Astrocyte of the spinal cord (primary cell): Measurements from ENCODE around the gene SLC35F2.

ENCODE experiments used
- DNase-seq: peaks from one replicate; pipeline ENCODE4 v3.0.0; 2011; ENCODE audit warnings: low read depth, low spot score
- H3K4me3 ChIP-seq: 2 replicates; pipeline ENCODE4 v1.5.1; 2011; ENCODE audit warnings: low read depth, mild to moderate bottlenecking, low read length, moderate library complexity
- in situ Hi-C: cut with HindIII; loops from 2 replicates; pipeline ENCODE4 v1.10.0; 2017; ENCODE audit warnings: low sequenced_read_pairs
- TF ChIP-seq, protein P1 (sequence below): IDR thresholded peaks from 2 replicates; pipeline ENCODE4 v1.5.1; 2012; ENCODE audit warnings: low read depth, mild to moderate bottlenecking, low read length, inconsistent platforms

The SLC35F2 gene

DNA sequence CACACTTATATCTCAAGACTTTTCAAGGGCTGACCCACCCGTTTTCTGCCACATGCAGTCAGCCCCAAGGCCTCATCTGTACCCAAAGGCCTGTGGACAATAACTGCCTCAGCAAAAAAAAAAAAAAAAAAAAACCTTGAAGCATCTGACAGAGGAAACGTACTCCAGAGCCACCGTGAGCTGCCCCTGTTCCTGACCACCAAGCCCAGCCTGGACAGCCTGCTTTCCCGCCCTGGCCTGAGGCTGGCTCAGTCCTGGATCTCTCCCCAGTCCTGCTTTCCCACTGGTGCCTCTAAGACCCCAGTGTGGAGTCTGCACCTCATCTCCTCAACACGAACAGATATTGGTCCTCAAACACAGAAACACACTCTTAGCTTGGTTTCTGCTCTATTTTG, 66.5 kb downstream of the SLC35F2 start:
- H3K4me3 ChIP-seq = no peak overlapping the region
- in situ Hi-C loops = no loop called here
- TF ChIP-seq, protein P1, sequence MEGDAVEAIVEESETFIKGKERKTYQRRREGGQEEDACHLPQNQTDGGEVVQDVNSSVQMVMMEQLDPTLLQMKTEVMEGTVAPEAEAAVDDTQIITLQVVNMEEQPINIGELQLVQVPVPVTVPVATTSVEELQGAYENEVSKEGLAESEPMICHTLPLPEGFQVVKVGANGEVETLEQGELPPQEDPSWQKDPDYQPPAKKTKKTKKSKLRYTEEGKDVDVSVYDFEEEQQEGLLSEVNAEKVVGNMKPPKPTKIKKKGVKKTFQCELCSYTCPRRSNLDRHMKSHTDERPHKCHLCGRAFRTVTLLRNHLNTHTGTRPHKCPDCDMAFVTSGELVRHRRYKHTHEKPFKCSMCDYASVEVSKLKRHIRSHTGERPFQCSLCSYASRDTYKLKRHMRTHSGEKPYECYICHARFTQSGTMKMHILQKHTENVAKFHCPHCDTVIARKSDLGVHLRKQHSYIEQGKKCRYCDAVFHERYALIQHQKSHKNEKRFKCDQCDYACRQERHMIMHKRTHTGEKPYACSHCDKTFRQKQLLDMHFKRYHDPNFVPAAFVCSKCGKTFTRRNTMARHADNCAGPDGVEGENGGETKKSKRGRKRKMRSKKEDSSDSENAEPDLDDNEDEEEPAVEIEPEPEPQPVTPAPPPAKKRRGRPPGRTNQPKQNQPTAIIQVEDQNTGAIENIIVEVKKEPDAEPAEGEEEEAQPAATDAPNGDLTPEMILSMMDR = no peak
- DNase-seq = no peak

DNA sequence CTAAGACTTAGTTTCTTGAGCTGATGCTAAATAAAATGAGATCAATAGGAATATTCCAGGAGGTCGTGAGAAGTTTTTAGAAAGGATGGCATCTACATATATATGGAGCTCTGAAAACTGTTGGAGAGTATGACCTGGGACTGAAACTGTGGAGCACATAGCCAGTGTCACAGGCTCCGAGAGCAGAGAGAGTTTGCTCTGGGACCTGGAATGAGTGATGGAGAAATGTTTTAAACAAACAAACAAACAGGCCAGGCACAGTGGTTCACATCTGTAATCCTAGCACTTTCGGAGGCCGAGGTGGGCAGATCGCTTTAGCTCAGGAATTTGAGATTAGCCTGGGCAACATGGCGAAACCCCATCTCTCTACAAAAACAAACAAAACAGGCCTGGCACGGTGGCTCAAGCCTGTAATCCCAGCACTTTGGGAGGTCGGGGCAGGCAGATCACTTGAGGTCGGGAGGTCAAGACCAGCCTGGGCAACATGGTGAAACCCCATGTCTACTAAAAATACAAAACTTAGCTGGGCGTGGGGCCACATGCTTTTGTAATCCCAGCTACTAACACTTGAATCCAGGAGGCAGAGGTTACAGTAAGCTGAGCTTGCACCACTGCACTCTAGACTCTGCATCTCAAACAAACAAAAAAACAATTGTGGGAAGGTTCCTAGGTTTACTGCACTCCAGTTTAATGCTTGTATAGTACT, 67.1 kb downstream of the SLC35F2 start:
- no peak for DNase-seq
- TF ChIP-seq, protein P1 = no peak
- in situ Hi-C loops = no loop called here
- H3K4me3 ChIP-seq = no peak overlapping the region

DNA sequence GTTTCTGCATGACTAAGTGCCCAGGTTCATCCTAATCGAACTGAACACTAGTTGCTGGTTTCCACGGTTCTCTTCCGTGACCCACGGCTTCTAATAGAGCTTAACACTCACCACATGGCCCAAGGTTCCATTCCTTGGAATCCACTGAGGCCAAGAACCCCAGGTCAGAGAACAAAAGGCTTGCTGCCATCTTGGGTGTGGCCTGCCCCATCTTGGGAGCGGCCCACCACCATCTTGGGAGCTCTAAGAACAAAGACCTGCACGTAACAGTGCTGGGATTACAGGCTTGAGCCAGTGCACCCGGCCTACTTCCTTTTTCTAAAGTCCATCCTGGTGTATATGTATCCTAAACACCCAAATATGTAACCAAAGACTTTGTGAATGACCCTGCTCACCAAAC, 68.8 kb downstream of the SLC35F2 start:
- H3K4me3 ChIP-seq = no peak overlapping the region
- TF ChIP-seq, protein P1 = no peak
- DNase-seq = no peak
- in situ Hi-C loops = no loop called here

DNA sequence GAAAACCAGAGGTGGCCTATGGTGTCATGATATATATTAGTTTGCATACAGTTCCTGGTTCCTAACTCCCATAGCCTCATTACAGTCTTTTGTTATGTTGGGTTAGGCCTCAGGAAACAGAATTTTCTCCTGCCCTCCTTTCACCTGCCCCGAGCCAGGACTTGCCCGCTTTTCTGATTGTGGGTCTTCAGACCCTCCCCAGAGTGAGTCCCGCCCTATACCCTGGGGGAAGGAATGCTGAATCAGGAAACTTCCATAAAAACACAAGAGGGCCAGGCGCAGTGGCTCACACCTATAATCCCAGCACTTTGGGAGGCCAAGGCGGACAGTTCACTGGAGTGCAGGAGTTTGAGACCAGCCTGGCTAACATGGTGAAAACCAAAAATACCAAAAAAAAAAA, 70.9 kb downstream of the SLC35F2 start:
- no peak overlapping the region for H3K4me3 ChIP-seq
- TF ChIP-seq, protein P1 = no peak
- in situ Hi-C loops = no loop called here
- DNase-seq = no peak

DNA sequence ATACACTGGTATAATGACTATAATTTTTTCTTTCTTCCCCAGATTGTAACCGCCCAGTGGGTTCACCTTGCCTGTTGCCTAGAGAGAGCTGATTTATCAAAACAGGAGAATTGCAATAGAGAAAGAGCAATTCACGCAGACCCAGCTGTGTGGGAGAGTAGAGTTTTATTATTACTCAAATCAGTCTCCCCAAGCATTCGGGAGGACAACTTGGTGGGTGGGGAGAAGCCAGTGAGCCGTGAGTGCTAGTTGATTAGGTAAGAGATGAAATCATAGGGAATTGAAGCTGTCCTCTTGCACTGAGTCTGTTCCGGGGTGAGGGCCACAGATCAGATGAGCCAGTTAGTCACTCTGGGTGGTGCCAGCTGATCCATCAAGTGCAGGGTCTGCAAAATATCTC, 73.2 kb downstream of the SLC35F2 start:
- H3K4me3 ChIP-seq = no peak overlapping the region
- in situ Hi-C loops = no loop called here
- TF ChIP-seq, protein P1 = no peak
- no peak for DNase-seq

DNA sequence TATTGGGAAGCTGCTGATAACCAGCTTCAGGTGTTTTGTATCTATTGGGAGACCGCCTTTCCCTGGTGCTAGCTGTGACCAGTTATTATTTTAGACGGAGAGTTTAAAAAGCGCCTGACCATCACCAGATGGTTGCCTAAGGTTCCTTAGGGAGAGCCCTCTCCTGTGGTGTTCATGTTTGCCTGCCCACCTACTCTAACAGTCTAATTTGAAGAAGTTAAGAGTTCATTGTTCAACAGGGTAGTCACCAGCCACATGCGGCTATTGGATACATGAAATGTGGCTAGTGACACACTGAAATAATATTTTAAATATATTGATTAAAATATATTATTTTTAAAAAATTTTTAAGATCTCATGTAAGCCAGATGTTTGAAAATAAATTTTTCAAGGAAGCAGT, 75.5 kb downstream of the SLC35F2 start:
- no peak overlapping the region for H3K4me3 ChIP-seq
- no peak for DNase-seq
- in situ Hi-C loops = no loop called here

More for the DNA sequence above, 75.5 kb downstream of the SLC35F2 start:
- TF ChIP-seq, protein P1 = no peak
